Measurements from ENCODE around the gene MTAP. TPM values are rescaled to one million over a fixed set of nuclear protein-coding genes. Genes with fewer than 3 reads are reported as not detected.

The MTAP gene
- total RNA-seq, 2 experiments from 2014 or later = 62.5 to 68.2 TPM

DNA sequence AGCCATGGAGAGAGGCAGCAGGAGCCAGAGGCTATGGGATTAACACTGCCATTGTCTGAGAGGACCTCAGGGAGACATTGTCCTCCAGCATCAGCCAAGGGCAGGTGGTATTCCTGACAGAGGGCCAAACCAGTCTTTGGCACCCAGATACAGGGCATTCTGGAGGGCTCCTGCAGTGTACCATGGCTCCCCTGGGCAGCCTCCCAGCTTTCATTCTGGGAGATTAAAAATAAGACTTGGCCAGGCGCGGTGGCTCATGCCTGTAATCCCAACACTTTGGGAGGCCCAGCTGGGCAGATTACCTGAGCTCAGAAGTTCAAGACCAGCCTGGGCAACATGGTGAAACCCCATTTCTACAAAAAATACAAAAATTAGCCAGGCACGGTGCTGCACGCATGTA, 4.2 kb downstream of the MTAP start:
- Mint-ChIP-seq H3K27me3 (ENCODE audit: low read depth) (peaks cover 2% of the 10 kb centered on the region), H3K36me3 (ENCODE audit: low read depth) (peaks cover 52% of the 10 kb centered on the region), H3K4me3 (no peak overlapping the region), H3K27ac (peak overlapping the region; percentile 1), H3K9me3 (ENCODE audit: insufficient read depth) (no peaks in the 10 kb centered on the region), H3K4me1 (ENCODE audit: low read depth) (peaks cover 47% of the 10 kb centered on the region)
- ATAC-seq (no peak), DNase-seq (no peak)
- POLR2A ChIA-PET = no interaction called here
- CTCF ChIA-PET = interaction anchor here (0.7 to 8.5 kb wide), 2 partner anchors 202 to 235 kb away, joined by 3 to 152 read pairs; partner anchors contain the start of gene CDKN2B

DNA sequence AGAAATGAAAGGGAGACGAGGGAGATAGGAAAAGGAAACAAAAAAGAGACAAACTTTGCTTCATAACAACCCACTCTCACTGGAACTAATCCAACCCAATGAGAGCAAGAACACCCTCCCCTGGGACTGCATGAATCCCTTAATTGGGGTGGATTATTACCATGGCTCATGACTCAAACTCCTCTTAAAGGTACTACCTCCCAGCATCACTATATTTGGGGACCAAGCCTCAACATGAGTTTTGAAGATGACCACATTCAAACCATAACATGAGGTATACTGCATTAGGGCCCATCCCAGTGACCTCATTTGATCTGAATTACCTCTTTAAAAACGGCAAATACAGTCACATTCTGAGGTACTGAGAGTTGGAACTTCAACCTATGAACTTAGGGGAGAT, 8.0 kb downstream of the MTAP start:
- ChIA-PET POLR2A (interaction anchor here (0.6 kb wide), 1 partner anchor 426 kb away, joined by 3 read pairs; no protein-coding TSS in a partner anchor), CTCF (interaction anchor here (0.9 to 8.5 kb wide), 5 partner anchors 198 to 309 kb away, joined by 4 to 152 read pairs (median 80); partner anchors contain the start of gene CDKN2B)
- no peak overlapping the region for H3K27ac Mint-ChIP-seq
- DNase-seq = no peak
- H3K4me1 Mint-ChIP-seq (ENCODE audit: low read depth) = peaks cover 51% of the 10 kb centered on the region
- ATAC-seq = no peak
- H3K27me3 Mint-ChIP-seq (ENCODE audit: low read depth) = no peaks in the 10 kb centered on the region
- peaks cover 38% of the 10 kb centered on the region for H3K36me3 Mint-ChIP-seq (ENCODE audit: low read depth)
- H3K4me3 Mint-ChIP-seq = no peak overlapping the region
- no peaks in the 10 kb centered on the region for H3K9me3 Mint-ChIP-seq (ENCODE audit: insufficient read depth)

GRCh38 chr9:21810881-21811280, 8.4 kb downstream of the MTAP start:
- H3K4me3 Mint-ChIP-seq = no peak overlapping the region

GRCh38 chr9:21811914-21812313, 9.5 kb downstream of the MTAP start:
- ChIA-PET POLR2A (no interaction called here), CTCF (interaction anchor here (1.1 to 8.5 kb wide), 12 partner anchors 8 to 641 kb away, joined by 3 to 152 read pairs (median 18); partner anchors contain the start of genes CDKN2B and MTAP)
- ATAC-seq (no peak), DNase-seq (no peak)
- no peaks in the 10 kb centered on the region for H3K27me3 Mint-ChIP-seq (ENCODE audit: low read depth)
- peaks cover 37% of the 10 kb centered on the region for H3K36me3 Mint-ChIP-seq (ENCODE audit: low read depth)
- no peak overlapping the region for H3K27ac Mint-ChIP-seq
- H3K4me1 Mint-ChIP-seq (ENCODE audit: low read depth) = peaks cover 39% of the 10 kb centered on the region
- no peaks in the 10 kb centered on the region for H3K9me3 Mint-ChIP-seq (ENCODE audit: insufficient read depth)
- H3K4me3 Mint-ChIP-seq = no peak overlapping the region

More at GRCh38 chr9:21810881-21811280, 8.4 kb downstream of the MTAP start:
- Mint-ChIP-seq H3K9me3 (ENCODE audit: insufficient read depth) (no peaks in the 10 kb centered on the region), H3K4me1 (ENCODE audit: low read depth) (peaks cover 46% of the 10 kb centered on the region), H3K27me3 (ENCODE audit: low read depth) (no peaks in the 10 kb centered on the region), H3K27ac (no peak overlapping the region), H3K36me3 (ENCODE audit: low read depth) (peaks cover 37% of the 10 kb centered on the region)
- CTCF ChIA-PET = interaction anchor here (0.9 to 8.5 kb wide), 7 partner anchors 10 to 428 kb away, joined by 4 to 152 read pairs (median 58); partner anchors contain the start of genes CDKN2B and MTAP
- ATAC-seq = no peak
- POLR2A ChIA-PET = interaction anchor here (0.6 kb wide), 1 partner anchor 425 kb away, joined by 3 read pairs; no protein-coding TSS in a partner anchor
- no peak for DNase-seq

- Mint-ChIP-seq H3K4me3 (no peak overlapping the region), H3K9me3 (ENCODE audit: insufficient read depth) (no peaks in the 10 kb centered on the region), H3K4me1 (ENCODE audit: low read depth) (peaks cover 36% of the 10 kb centered on the region), H3K36me3 (ENCODE audit: low read depth) (peaks cover 40% of the 10 kb centered on the region), H3K27me3 (ENCODE audit: low read depth) (no peaks in the 10 kb centered on the region), H3K27ac (no peak overlapping the region)
- ATAC-seq (no peak), DNase-seq (no peak)
- ChIA-PET POLR2A (no interaction called here), CTCF (interaction anchor here (0.9 to 8.5 kb wide), 18 partner anchors 9 to 642 kb away, joined by 3 to 152 read pairs (median 12); partner anchors contain the start of genes CDKN2B and MTAP)
Measured at GRCh38 chr9:21812415-21812814, 10.0 kb downstream of the MTAP start.

- peaks cover 39% of the 10 kb centered on the region for H3K36me3 Mint-ChIP-seq (ENCODE audit: low read depth)
- no peak overlapping the region for H3K27ac Mint-ChIP-seq
- ChIA-PET POLR2A (no interaction called here), CTCF (interaction anchor here (0.7 to 8.5 kb wide), 58 partner anchors 9 to 653 kb away, joined by 3 to 152 read pairs (median 4); partner anchors contain the start of genes CDKN2B and MTAP)
- DNase-seq (peak; percentile 78), ATAC-seq (peak; percentile 78)
- no peaks in the 10 kb centered on the region for H3K27me3 Mint-ChIP-seq (ENCODE audit: low read depth)
- H3K4me1 Mint-ChIP-seq (ENCODE audit: low read depth) = peaks cover 32% of the 10 kb centered on the region
- no peak overlapping the region for H3K4me3 Mint-ChIP-seq
- H3K9me3 Mint-ChIP-seq (ENCODE audit: insufficient read depth) = no peaks in the 10 kb centered on the region
Measured at GRCh38 chr9:21812946-21813568, 10.6 kb downstream of the MTAP start.

DNA sequence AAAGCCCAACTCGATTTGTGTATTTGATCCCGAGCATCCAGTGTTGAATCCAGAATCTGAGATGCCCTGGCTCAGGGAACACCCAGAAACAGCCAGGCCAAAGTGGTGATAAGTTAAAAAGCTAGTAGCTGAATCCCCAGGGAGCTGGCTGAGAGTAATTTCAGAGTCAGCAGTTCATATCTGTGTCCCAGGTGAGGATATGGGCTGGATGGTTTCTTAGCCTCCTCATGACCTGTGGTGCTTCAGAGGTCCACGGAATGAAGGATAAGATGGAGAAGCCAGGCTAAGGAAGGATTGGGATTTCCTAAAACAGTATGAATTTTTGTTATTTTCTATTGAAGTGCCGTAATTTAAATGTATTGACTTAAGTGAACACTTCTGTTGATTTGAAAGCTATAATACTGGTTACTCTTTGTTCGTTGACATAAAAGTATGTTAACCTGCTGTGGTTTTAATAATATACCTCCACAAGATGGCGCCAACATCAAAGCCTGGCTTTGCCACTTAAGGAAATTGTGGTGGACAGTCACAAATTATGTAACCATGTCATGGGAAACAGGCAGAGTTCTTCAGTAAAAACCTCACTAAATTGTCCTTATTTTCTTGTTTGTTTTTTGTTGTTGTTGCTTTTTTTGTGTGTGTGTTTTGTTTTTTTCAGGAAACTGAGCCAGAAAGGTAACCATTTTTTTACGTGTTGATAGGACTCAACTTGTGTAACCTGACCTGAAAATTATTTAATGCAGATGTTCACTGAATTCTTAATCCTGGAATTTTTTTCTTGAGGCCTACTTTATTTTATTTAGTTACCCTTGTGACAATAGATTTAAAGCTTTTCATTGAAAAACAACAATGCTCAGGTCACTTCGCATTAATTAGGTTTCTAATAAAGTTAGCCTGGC, 11.4 kb downstream of the MTAP start:
- H3K27me3 Mint-ChIP-seq (ENCODE audit: low read depth) = no peaks in the 10 kb centered on the region
- H3K27ac Mint-ChIP-seq = no peak overlapping the region
- peak; percentile 57 for ATAC-seq
- H3K4me1 Mint-ChIP-seq (ENCODE audit: low read depth) = peaks cover 28% of the 10 kb centered on the region
- peak; percentile 81 for DNase-seq
- POLR2A ChIA-PET = no interaction called here
- H3K4me3 Mint-ChIP-seq = no peak overlapping the region
- no peaks in the 10 kb centered on the region for H3K9me3 Mint-ChIP-seq (ENCODE audit: insufficient read depth)
- H3K36me3 Mint-ChIP-seq (ENCODE audit: low read depth) = peaks cover 43% of the 10 kb centered on the region
- CTCF ChIA-PET = interaction anchor here (0.6 to 8.5 kb wide), 59 partner anchors 10 to 653 kb away, joined by 3 to 152 read pairs (median 4); partner anchors contain the start of genes CDKN2A, CDKN2B, CDKN2B-AS1 and MTAP

DNA sequence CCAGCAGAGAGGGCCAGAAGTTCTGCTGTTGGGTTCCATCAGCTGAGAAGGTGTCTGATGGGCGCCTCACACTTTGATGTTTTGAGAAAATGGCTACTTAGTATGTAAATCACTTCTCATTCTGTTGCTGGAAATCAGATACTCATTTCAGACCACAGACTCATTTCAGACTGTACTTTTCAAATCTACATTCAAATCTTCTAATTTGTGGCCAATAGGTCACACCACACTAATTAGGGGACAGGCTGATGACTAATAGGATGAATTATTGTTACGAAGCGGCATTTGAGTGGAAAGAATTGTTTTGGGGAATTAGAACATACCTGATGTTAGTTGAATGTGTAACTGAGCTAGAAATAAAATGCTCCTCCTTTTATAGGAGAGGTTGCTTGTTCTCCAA, 13.2 kb downstream of the MTAP start:
- Mint-ChIP-seq H3K36me3 (ENCODE audit: low read depth) (peaks cover 53% of the 10 kb centered on the region), H3K27ac (no peak overlapping the region), H3K4me1 (ENCODE audit: low read depth) (peaks cover 28% of the 10 kb centered on the region), H3K27me3 (ENCODE audit: low read depth) (no peaks in the 10 kb centered on the region), H3K9me3 (ENCODE audit: insufficient read depth) (no peaks in the 10 kb centered on the region), H3K4me3 (no peak overlapping the region)
- ChIA-PET POLR2A (no interaction called here), CTCF (interaction anchor here (0.6 to 1.0 kb wide), 2 partner anchors 169 to 304 kb away, joined by 3 read pairs; no protein-coding TSS in a partner anchor)
- DNase-seq = no peak
- no peak for ATAC-seq

- no peak for ATAC-seq
- H3K27ac Mint-ChIP-seq = no peak overlapping the region
- no peaks in the 10 kb centered on the region for H3K9me3 Mint-ChIP-seq (ENCODE audit: insufficient read depth)
- ChIA-PET POLR2A (no interaction called here), CTCF (interaction anchor here (0.9 to 2.8 kb wide), 5 partner anchors 149 to 304 kb away, joined by 3 to 11 read pairs (median 4); no protein-coding TSS in a partner anchor)
- H3K4me3 Mint-ChIP-seq = no peak overlapping the region
- no peak for DNase-seq
- no peaks in the 10 kb centered on the region for H3K27me3 Mint-ChIP-seq (ENCODE audit: low read depth)
- H3K36me3 Mint-ChIP-seq (ENCODE audit: low read depth) = peaks cover 63% of the 10 kb centered on the region
- peaks cover 24% of the 10 kb centered on the region for H3K4me1 Mint-ChIP-seq (ENCODE audit: low read depth)
Measured at GRCh38 chr9:21817176-21817575, 14.7 kb downstream of the MTAP start.

- ChIA-PET POLR2A (no interaction called here), CTCF (no interaction called here)
- no peaks in the 10 kb centered on the region for H3K27me3 Mint-ChIP-seq (ENCODE audit: low read depth)
- H3K4me1 Mint-ChIP-seq (ENCODE audit: low read depth) = peaks cover 4% of the 10 kb centered on the region
- no peaks in the 10 kb centered on the region for H3K9me3 Mint-ChIP-seq (ENCODE audit: insufficient read depth)
- no peak overlapping the region for H3K27ac Mint-ChIP-seq
- H3K4me3 Mint-ChIP-seq = no peak overlapping the region
- ATAC-seq (no peak), DNase-seq (no peak)
- H3K36me3 Mint-ChIP-seq (ENCODE audit: low read depth) = peaks cover 83% of the 10 kb centered on the region
Measured at GRCh38 chr9:21825637-21826036, 23.2 kb downstream of the MTAP start.

DNA sequence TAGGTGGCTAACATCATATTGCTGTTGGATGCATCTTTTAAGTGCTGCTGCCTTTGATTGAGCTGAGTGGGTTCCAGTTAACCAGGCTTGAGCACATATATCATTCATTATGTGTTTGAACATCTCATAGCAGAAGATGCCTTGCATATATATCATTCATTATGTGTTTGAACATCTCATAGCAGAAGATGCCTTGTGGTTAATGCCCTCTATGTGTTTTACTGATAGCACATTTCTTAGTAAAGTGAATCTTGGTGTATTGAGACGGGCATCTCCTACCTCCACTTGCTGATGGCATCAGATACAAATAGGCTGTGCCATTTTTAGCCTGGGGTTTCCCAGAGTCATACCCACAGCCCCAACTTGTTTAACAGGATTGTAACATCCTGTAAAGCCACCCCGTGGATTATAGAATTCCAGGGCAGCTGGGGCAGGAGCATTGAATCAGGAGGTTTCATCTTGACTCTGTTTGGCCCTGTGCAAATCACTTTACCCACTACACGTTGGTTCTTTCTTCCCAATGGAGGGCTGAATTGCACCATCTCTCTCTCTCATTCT, 26.5 kb downstream of the MTAP start:
- no peak for ATAC-seq

More for the DNA sequence above, 26.5 kb downstream of the MTAP start:
- H3K4me1 Mint-ChIP-seq (ENCODE audit: low read depth) = peaks cover 12% of the 10 kb centered on the region
- no peak overlapping the region for H3K4me3 Mint-ChIP-seq
- H3K36me3 Mint-ChIP-seq (ENCODE audit: low read depth) = peaks cover 81% of the 10 kb centered on the region
- ChIA-PET CTCF (interaction anchor here (1.2 kb wide), 1 partner anchor 15 kb away, joined by 3 read pairs; no protein-coding TSS in a partner anchor), POLR2A (no interaction called here)
- H3K27ac Mint-ChIP-seq = no peak overlapping the region
- no peak for DNase-seq
- no peaks in the 10 kb centered on the region for H3K27me3 Mint-ChIP-seq (ENCODE audit: low read depth)
- H3K9me3 Mint-ChIP-seq (ENCODE audit: insufficient read depth) = no peaks in the 10 kb centered on the region

Data from activated CD8-positive, alpha-beta T cell treated with anti-CD3 and anti-CD28 coated beads, Interleukin-2, amount 10 ng/mL, durations not matched to agents 7 days and 5 days (primary cell).